OCI-M1 (cell line): Measurements from ENCODE around the gene ESAM.

Source experiments
- DNase-seq: peaks from one replicate; lab custom pipeline; 2025; lab: John Stamatoyannopoulos, UW

ESAM gene

DNA sequence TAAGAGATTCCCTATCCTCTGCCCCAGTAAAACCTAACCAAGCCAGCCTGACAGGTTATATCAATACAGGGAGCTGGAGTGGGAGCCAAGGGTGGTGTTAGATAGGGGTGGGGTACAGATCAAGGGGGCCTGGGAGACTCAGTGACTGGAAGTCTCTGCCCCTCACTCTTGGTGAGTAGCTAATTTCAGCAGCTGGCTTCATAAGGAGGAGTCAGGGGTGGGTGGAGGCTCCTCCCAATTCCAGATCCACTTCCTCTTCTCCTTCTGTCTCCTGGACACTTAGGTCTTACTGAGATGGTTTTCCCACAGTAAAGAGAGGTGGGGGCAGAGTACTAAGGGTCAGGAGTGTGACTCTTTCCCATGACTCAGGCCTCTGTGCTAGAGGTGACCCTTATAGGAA lies 8.9 kb downstream of the ESAM start:
- peak; percentile 72 for DNase-seq

DNA sequence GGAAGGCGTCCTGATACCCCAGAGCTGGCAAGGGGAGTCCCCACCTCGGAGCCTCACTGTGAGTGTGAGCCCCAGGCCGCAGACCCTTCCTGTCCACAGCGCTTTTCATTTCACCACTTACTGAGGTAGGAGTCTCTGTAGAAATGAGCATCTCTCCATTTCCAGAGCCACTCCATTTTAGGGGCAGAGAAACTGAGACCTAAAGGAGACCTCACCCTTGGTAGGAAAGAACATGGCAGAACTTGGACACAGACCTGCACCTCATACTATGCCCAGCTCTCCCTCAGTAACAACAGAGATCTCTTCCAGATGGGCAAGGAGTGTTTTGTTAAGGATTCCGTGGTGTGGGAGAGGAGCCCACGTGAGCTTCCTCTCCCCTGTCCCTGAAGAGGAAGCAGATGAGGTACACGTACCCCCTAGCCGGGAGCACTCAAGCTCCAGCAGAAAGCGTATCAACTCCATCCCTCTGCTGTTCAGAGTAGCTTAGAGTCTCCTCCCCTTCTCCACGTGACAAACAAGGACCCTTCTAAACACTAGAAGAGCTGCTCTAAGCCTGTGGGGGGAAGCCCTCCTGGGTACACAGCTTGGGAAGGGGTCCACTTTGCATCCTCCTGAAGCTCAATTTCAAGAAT lies 9.5 kb downstream of the ESAM start:
- DNase-seq: no peak

DNA sequence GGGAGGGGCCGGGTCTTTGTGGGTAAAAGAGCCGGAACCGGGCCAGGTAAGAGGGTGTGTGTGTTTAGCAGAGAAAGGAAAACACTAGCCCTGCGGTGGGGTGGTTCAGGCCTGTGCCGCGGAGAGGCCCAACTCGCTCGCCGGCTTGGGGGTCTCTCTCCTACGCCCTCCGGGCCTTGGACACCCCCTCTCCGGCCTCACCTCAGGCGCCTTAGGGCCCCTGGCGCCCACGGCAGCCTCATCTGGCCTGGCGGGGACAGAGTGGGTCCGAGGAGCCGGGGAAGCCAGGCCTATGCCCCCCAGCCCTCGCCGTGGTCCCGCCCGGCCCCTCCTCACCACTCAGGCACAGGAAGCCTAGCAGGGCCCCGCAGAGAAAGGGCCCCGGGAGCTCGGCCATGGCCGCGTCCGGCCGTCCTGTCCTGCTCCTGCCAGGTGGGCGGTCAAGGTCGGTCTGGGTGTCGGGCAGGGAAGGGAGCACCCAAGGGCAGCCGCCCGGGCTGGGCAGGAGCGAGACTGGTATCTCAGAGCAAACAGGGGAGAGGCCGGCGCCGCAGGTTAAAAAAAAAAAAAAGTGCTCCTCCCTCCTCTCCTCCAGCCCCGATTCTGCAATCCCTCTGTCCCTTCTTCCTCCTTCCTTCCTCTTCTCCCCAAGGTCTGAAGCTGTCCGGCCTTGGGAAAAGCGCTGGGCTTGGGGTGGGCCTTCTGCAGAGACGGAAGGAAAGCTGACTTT lies 10.2 kb downstream of the ESAM start, which contains the start of gene VSIG2:
Gene VSIG2 (minus strand): TSS at position 515 of the 730 bp plus-strand sequence. CDS start 118 bp downstream, at position 397.
- DNase-seq: no peak

DNA sequence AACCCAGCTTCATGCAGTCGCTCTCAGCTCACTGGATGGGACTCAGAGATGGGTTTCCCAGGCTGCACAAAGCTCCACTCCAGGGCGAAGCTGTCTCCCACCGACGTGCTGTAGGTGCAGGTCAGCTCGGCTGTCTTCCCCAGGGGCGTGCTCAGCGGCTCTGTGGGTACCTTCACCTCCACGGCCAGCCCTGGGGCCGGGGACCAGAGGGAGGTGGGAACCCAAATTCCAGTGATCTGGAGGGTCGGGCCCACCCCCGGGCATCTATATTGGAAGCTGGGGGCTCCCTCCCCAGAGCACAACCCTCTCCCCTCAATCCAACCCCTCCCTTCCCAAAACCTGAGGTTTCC lies 10.7 kb downstream of the ESAM start:
- DNase-seq: no peak

DNA sequence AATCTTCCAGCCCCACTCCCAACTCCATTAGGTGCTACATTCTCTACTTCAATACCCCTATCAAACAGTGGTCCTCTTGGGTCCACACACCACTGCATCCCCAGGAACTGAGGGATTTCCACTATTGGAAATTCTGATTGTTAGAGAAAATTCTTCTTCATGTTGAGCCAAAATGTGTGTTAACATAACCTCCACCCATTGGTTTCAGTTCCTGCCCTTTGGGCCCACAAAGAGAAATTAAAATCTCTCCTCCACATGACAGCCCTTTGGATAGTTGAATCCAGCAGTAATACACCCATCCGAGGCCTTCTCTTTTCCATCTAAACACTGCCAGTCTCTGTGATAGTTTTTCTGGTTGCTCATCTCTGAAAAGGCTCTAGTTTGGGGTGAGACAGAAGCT lies 12.2 kb downstream of the ESAM start:
- no peak for DNase-seq

DNA sequence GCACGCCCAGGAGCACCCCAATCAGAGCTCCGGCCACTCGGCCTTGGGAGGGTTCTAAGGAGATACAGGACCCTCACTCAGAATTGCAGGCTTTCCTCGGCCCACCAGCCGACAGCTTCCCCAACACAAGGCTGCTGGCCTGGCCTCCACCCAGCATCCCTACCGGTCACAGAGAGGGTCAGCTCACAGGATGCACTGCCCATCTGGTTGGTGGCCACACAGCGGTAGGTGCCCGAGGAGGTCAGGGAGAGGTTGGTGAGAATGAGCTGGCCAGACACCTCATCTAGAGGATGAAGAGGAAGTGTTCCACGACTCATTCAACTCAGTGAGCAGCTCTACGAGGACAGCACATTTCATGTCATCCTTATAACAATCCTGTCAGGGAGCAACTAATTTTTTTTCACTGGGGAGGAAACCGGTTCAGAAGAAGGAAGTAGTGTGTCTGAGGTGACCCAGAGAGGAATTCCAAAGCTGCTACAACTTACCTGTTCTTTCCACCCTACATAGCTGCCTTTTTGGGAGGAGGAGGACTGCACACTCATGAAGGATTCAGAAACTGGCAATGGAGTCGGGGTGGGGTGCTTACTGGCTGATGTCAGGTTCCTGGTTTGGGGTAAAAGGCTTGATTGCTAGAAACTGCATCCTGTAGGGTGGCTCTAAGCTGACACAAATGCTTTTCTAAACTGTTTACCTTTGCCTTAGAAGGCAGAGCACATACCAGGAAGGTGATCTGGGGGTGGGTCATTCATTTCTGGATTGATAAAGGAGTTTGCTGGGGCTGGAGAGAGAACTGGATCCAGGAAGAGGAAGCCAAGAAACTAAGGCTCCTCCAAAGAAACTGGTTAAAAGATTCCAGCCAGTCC lies 13.4 kb downstream of the ESAM start:
- DNase-seq: peak; percentile 38

DNA sequence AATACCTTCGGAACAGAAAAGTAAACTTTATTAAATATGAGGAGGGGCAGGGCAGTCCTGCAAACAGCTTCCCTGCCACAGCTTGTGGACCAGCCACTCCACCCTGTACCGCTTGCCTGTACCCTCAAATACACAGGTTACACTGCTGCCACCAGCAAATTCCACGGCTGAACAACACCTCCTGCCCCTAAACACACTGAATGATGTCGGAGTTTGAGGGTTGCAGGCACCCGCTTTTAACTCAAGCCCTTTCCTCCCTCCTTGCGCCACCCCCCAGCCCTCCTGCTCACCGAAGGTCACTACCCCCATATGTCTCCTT lies 14.0 kb downstream of the ESAM start:
- DNase-seq: no peak

DNA sequence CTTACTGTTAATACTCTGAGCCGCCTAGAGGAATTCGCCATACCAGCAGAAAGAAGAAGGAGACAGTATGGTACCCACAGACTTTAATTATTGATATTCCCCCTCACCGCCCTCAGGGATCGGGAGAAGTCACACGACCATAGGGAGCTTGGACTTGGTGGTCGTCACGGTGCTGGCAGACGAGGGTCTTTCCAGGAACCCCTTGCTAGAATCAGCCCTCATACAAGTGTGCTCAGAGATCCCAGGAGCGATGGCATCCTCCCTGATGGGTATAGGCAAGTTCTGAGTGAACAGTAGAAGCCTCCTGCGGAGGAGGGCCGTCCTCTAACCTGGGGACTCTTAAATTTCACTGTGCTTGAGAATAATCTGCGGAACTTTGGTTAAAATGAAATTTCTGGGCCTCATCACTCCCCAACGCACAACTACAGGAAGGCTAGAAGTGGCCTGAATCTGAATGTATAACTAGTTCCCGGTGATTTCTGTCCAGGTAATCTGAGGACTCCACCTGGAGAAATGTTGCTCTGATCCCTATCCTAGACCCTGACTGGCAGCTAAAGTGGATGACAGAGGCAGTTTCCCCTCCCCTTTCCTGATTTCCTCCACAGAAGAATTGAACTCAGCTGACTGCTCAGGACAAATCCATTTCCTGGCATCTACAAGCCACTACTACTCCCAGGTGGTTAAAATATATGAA lies 14.5 kb downstream of the ESAM start:
- no peak for DNase-seq

DNA sequence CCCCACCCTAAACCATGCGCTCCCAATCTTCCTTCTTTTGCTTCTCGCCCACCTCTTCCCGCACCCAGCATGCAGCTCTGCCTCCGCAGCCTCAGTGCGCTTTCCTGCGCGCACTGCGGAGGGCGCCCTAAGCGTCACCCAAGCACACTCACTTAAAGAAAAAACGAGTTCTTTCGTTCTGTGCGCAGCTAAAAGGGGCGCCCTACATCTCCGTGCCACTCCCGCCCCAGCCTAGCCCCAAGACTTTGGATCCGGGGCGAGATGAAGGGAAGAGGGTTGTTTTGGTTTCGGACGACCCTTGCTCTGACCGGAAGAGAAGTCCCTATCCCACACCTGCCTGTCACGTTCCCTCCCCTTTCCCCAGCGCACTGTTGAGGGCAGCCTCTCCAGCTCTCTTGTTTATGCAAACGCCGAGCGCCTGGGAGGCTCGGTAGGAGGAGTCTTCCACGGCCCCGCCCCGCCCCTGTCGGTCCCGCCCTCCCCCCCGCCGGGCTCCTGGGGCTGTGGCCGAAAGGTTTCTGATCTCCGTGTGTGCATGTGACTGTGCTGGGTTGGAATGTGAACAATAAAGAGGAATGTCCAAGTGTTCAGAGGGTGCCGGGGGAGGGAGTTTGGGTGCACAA lies 15.4 kb downstream of the ESAM start:
- DNase-seq: peak; percentile 98

DNA sequence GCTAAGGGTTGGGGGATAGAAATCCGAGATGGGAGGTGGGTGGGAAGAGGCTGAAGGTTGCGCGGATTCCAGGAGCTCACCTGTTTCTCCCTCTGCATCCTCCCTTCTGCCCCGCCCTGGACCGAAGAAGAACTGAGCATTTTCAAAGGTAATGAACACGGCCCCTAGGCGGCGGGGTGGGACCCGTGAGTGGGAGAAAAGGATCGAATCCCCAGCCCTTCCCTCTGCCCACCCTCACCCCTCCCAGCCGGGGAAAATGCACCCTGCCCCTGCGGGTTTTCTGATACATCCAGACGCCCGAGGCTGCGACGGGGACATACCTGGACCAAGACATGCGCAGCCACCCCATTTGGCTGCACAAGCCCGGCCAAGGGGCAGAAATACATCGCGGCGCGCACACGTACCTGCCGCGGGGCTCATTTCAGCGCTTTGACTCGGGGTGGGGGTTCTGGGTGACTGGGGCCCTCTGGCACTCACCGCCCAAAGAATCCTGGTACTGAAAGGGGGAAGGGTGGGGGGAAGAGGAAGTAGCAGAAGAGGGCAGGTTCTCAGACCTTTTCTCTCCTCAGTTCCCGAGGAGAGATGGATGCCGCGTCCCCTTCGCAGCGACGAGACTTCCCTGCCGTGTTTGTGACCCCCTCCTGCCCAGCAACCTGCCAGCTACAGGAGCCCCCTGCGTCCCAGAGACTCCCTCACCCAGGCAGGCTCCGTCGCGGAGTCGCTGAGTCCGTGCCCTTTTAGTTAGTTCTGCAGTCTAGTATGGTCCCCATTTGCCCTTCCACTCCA lies 16.1 kb downstream of the ESAM start:
- no peak for DNase-seq

DNA sequence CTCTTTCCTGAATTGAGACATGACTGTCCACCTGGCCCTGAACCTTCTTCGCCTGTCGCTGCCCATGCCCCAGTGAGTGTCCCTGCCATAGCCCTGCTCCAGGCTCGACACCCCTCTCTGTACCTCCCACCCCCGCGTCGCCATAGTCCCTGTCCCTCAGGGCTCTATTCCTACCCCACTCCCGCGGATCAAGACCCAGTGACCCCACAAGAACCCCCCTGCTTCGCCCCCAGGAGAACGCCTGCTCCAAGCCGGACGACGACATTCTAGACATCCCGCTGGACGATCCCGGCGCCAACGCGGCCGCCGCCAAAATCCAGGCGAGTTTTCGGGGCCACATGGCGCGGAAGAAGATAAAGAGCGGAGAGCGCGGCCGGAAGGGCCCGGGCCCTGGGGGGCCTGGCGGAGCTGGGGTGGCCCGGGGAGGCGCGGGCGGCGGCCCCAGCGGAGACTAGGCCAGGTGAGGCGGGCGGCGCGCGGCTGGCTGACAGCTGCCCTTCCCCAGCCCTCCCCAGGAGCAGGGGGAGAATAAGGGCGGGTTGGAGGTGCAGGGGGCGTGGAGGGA lies 16.7 kb downstream of the ESAM start:
- DNase-seq: no peak

DNA sequence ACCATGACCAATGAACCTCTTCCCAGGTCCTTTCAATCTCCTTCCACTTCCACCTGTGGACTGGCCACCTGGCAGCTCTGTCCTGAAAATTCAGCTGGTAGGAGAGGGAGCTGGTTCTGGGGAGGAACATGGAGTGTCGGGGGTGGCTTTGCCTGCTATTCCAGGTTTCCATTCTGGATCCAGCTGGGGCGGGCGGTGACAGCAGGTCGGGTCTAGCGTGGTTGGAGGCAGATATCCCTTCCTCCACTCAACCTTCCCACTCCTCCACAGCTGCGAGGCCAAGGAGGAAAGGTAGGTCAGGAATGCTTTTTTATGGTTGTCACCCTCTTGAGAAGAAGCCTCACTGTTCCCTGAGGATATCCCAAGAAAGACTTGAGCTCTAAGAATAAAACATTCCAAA lies 19.0 kb downstream of the ESAM start:
- DNase-seq: no peak

DNA sequence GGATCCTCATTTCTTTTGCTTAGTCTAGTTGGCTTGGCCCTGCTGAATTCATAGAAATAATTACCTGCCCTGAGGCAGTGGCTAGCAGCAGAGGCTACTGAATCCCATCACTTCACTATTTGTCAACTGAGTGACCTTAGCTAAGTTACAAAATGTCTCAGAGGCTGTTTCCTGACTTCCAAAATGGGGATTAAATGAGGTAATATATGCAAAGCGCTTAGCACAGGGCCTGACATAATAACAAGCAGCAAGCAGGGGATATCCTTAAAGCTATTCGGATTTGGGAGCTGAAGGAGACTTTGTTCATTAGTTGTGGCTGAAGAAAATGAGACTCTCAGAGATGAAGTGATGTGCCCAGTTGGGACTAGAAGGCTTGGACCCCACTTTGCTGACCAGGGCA lies 19.5 kb downstream of the ESAM start:
- DNase-seq: no peak

DNA sequence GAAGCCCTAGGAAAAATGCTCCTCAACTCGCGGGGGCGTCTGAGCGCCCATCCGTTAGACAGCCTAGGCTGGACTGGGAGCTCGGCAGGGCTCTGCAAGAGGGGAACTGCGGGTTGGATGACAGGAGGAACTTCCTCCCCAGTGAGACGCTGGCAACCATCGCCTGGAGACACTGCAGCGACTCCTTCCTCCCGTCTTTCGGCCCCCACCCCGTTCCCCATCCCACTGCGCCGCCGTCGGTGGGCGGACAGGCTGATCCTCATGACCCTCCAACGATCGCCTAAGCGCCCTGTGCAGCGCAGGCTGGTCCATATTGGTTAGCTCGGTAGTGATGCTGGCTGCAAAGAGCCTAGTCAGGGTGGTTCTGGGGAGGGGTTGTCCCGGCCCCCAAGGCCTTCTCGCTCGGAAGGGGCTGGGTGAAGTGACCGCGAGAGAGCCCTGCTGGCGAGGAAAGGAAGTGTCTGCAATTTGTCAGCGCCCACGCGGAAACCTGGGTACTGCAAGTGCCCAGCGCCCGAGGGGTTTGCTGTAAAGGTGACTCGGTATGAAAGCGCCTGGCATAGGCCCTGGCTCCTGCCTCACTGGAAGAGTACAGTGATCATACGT lies 21.7 kb downstream of the ESAM start:
- peak; percentile 80 for DNase-seq

DNA sequence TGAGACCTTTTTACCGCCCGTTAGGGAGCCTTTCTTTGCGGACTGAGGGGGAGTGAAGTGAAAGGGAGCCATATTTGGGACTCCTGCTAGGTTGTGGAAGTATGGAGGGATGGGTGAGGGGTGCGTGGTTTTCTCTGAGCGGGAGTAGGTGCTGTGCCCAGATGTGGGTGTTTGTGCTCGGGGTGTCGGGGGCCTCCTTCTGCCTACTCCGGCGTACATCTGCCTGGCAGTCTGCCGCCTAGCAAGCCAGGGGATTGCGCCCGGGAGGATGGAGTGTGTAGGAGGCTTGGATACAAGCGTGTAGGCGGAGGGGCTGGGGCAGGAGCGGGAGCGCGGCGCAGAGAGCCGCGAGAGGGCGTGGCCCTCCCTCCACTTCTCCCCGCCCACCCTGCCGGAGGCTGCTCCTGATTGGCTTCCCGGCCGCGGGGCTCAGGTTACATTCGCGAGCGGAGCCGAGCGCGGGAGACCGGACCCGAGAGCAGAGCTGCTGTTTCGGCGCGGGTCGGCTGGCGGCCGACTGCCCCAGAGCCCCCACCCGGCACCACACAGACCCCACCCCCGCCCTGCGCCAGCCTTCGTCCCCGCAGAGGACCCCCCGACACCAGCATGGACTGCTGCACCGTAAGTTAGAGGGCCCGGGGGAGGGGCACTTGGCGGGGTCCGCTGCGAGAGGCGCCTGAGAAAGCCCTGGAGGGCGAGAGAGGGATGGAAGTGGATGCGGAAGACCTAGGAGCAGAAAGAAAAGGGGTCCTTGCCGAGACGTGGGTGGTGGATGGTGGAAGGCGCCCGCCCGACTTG lies 22.4 kb downstream of the ESAM start, which contains the start of gene NRGN:
Gene NRGN (plus strand): TSS at position 464 of the 798 bp plus-strand sequence. CDS start 143 bp downstream, at position 607.
- DNase-seq: peak; percentile 97

DNA sequence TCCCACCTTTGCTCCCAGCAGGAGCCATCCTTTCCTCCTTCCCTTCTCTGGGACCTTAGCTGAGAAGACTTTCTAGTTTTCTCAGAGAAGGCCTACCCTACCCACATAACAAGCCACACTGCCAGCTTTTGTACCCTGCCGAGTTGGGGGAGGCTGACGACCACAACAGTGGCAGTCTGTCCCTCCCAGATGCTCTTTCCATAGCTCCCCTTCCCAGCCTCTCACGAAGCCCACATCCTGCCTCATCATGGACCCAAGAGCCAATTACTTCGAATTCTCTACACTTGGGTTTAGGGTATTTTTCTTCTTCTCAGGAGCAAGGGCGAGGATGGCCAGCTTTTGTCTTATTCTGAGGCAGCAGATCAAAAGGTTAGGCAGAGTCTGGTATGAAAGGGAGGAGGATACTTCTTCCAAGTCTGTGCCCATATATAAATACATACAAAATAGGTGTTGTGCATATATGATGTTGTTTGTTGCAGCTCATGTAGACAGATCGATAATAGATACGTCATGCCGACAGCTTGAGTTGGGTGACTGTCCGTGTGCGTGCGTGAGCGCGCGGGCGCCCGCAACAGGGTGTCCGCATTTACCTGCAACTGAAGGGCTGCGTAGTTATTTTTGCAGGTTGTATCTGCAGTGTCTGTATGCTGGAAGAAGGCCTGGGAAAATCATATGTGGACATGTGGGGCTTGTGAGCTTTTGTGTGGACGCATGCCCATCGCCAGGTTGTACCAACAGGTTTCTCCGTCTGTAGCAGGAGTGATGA lies 23.2 kb downstream of the ESAM start:
- no peak for DNase-seq

DNA sequence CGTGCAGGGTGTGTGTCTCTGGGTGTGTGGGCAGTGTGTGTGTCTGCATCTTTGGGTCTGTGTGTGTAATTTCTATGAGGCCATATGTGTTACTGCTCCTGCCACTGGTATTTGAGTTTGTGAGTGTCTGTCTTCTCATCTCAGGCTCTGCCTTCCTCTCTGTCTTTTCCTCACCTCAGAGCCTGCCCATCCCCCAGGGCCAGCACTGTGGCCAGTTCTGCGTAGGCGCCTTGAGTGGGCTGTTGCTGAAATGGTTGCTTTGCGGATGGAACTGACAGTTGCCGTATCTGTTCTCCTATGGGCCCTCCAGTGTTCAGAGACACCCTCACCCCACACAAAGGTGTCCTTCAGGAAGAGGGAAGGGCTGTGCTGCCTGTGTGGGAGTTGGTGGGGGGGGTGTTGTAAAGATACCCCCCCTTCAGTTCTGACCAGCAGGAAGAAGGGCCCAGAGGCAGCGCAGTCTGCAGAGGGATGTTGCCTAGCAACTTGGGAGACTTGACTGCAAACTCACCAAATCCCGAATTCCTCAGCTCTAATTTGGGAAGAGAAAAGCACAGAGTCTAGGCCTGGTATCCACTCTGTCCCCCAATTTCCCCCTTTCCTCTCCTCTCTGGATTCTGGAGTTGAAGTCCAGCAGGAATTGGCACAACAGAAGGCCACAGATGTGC lies 24.3 kb downstream of the ESAM start:
- DNase-seq: no peak

DNA sequence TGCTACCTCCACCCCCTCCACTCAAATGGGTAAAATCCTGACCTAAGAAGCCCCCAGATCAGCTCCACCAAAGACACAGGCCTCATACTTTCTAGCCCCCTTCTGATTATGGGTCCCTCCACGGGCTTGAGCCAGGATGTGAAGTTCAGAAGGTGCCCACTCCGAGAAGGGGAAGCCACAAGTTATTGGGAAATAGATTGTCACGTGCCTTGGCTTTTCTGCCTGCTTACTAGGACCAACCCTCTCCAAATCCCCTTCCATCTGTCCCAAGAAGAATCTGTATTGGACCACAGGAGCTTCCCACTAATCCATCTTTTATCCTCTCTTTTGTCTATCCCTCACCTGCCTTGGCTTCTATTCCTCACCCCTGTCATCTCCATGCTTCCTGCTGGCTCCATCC lies 25.4 kb downstream of the ESAM start:
- DNase-seq: peak; percentile 48
